Ishikawa (cell line): ENCODE data around the gene CSE1L.

Source experiments
- CEBPB ChIP-seq: IDR thresholded peaks from 2 replicates; pipeline ENCODE4 v1.6.1; 2012
- MAX ChIP-seq: IDR thresholded peaks from 2 replicates; pipeline ENCODE4 v1.6.1; 2012
- TAF1 ChIP-seq: IDR thresholded peaks from 2 replicates; pipeline ENCODE4 v1.6.1; 2012; ENCODE audit warnings: low read depth, mild to moderate bottlenecking
- TCF12 ChIP-seq: IDR thresholded peaks from 2 replicates; pipeline ENCODE4 v1.6.1; 2012; ENCODE audit warnings: low read depth
- TEAD4 ChIP-seq: IDR thresholded peaks from 2 replicates; pipeline ENCODE4 v1.6.1; 2012
- USF1 ChIP-seq: IDR thresholded peaks from 2 replicates; pipeline ENCODE4 v1.6.1; 2012
- ZBTB7A ChIP-seq: IDR thresholded peaks from 2 replicates; pipeline ENCODE4 v1.6.1; 2012; ENCODE audit warnings: low read depth

GRCh38 chr20:49091104-49091503 is 45.0 kb downstream of the CSE1L start:
- no peak for TF ChIP-seq TAF1
- no peak for TF ChIP-seq CEBPB
- TF ChIP-seq USF1: no peak
- TF ChIP-seq TEAD4: no peak
- no peak for TF ChIP-seq ZBTB7A
- TF ChIP-seq MAX: no peak
- no peak for TF ChIP-seq TCF12
